ENCODE results near the gene WFIKKN2.
"Not testable (repeated sequence)": the region's sequence is repeated elsewhere in the genome, so short reads cannot be mapped to it uniquely, and the experiment has no call there.

WFIKKN2 gene

DNA sequence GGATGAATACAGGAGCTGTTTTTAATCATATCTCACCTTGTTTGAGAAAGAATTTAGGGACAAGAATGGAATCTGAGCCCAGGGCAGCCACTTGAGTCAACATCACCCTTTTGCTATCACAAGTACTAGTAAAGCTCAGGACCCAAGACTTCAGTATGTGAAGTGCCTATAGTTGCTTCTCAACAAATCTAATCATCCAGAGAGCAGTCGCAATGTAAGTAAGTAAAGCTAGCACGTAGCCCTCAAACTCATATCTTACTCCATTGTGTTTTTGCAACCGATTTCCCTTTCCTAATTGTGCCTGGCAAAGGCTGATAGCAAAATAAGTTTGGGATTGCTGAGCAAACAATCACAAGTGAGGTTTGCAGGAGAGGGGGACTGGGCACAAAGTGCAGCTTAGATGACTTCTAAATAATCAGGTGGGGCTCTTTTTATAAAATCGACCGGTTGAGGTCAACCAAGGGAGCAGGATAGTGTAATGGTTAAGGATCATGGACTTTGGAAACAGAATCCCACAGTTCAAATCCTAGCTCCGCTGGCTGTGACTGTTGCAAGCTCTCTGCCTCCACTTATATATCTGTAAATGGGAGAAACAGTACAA, 17.7 kb downstream of the WFIKKN2 start:
- DNase-seq (ENCODE audit: low read depth in 2 of 2), result no peak

DNA sequence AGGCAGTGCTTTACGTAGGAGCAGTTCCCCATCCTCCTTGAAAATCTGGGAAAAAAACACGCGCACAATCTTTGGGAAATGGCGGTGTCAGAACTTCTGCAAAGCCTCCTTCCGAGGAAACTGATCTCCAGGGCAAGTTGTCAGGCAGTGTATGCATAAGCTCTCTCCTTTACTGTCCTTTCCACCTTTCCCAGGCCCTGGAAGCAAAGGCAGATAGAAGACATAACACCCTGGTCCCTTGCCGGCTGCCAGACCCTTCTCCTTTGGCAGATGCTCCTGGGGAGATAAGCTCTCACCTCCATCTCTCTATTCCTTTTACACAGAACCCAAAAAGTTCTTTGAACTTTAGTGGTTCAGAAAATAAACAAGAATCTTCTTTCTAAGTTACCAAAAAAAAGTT, 18.4 kb downstream of the WFIKKN2 start:
- no peak for DNase-seq (ENCODE audit: low read depth in 2 of 2)

DNA sequence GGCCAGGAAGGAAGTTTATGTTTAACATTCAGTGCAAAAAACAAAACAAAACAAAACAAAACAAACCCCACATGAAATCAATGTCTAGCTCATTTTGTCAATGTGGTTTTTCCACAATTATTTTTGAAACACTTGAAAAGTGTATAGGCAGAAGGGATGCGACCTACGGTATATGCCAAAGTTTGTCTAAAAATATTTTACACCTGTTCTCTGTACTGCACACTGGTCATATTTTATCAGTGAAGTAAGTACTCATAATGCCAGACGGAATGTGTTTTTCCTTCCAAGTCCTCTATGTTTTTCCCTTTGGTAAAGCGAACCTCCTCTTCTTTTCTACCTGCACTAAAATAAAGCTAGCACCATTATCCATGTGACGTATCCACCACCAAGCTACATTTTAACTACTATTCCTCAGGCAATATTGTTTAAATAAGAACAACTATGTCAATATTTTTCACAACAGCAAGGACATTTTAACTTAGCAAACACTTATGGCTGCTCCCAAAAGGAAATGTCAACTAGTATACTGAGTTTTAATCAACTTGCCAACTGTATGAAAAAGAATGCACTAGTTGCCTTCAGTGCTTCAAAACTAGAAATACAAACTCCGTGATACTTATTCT, 20.4 kb downstream of the WFIKKN2 start:
- no peak for DNase-seq (ENCODE audit: low read depth in 2 of 2)

DNA sequence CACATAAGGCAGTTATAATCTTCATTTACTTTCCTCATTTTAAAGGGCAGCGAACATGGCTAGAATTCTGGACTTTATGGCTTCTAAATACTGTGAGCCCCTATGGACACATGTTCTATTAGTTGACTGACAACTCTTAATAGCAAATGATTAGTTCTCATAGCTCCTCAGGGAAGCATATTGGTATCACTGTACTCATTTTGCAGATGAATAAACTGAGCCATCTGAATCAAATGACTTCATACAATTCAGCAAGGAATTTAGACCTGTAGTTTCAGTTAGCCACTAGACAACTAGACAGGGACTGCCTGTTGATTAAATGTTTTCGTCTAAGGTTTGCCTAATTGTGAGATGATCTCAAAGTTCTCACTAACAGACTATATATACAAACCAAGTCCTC, 21.0 kb downstream of the WFIKKN2 start:
- no peak for DNase-seq (ENCODE audit: low read depth in 2 of 2)

DNA sequence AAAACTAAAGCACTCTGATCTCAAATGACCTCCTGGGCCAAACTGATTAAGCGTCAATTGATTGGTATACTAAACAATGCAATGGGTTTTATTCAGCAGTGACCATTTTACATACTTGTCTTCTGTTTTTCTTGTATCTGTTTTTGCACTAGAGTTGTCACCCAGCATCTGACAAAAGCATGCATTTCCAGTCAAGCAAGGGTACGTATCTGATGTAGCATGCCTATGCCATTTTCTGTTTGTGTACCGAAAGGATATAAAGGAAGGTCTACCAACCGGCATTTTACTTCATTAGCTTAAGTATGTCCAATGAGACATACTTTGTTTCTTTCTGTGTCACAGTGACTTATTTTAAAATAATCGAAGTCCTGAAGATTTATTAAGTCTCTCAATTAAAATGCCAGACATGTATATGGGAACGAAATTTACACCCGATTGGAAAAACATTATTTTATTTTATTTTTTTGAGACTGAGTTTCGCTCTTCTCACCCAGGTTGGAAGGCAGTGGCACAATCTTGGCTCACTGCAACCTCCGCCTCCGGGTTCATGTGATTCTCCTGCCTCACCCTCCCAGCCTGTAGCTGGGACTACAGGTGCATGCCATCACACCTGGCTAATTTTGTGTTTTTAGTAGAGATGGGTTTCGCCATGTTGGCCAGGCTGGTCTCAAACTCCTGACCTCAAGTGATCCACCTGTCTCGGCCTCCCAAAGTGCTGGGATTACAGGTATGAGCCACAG, 23.3 kb downstream of the WFIKKN2 start:
- no peak for DNase-seq (ENCODE audit: low read depth in 2 of 2)

DNA sequence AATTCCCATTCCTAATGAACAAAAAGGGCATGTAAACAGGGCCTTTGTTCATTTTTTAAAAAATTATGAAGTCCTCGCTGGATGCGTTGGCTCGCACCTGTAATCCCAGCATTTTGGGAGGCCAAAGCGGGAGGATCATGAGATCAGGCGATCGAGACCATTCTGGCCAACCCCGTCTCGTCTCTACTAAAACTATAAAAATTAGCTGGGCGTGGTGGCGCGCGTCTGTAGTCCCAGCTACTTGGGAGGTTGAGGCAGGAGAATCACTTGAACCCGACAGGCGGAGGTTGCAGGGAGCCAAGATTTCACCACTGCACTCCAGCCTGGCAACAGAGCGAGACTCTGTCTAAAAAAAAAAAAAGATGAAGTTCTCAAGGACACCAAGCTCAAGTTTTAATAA, 24.3 kb downstream of the WFIKKN2 start:
- DNase-seq (ENCODE audit: low read depth in 2 of 2), result not testable (repeated sequence)

DNA sequence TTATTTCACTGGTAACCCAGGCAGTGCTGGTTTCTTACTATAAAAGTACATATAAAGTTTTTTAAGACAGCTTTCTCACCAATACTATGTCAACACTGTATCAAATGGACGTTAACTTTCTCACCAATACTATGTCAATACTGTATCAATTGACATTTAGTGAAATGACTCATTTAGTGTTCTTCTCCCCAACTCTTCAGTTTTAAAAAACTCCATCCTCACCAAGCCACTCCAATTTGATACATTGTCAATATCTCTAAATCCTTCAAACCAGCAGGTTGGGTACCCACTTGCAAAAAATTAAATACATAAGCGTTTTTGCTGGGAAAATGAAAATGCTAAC, 25.9 kb downstream of the WFIKKN2 start:
- no peak for DNase-seq (ENCODE audit: low read depth in 2 of 2)

DNA sequence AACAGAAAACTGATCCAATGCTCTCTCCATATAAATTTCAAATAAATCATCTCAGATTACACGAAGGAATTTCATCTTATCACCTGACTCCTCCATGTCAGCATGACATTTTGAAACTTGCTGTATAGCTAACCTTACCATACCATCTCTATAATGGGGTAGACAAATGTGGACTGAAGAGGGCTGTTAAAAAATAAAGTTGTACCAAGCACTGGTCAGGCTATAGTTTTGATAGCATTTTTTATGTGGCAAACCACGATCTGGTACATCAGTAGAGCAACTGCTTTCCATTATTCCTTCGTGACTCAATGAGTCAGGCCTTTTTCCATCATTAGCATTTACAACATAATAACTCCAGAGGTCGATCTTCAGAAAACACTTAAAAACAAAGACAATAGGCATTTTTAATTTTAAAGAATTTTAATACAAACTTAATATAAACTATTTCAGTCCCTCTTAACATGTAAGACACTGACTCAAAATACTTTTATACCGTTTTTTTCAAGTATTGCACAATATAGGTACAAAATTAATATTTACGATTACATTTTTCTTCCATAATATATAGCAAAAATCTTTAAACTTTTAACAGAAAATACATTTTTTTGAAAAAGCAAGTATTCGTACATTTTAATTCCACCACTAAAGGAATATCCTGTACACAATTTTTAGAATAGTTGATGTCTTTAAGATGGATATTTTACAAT, 26.6 kb downstream of the WFIKKN2 start:
- no peak for DNase-seq (ENCODE audit: low read depth in 2 of 2)

DNA sequence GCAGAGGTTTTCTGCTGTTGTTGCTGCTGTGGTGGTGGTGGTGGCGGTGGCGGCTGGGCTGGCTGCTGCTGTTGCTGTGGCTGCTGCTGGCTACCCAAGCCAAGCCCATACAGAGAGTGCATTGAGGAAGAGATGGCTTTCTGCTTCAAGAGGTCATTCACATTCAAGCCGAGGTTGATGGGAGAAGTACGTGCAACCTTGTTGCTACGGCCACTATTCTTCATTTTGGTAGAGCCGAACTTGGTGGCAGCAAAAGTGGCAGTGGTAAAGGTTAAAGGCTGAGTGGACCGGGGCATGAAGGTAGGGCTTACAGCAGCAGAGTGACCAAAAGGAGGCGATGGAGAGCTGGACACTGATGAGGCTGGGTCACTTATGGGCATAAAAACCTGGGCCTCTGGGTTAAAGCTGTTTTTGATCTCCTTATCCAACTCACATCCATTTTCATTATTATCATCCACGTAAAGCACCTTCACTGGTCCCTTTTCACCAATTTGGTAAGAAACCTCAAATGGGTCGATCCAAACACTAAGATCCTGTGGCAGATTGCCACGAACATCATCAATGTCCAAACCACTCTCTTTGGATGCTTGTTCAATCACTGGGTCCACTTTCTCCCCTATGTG, 27.9 kb downstream of the WFIKKN2 start:
- DNase-seq (ENCODE audit: low read depth in 2 of 2), result no peak

DNA sequence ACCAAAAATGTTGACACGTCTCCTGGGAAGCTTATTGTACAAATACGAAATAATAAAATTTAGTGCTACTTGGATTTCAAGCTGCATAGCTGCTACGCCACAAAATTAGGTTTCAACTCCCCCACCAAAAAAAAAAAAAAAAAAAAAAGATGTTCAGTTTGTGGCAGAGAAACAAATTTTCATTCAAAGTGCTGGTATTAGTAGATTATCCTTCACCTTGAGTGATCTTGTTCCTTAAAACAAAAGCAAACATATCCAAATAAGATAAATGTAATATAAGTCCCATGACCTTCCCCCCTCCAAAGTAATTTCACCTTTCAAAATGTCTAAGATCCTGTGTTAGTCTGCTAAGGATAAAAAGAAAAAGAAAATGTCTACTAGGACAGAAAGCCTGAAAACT, 28.5 kb downstream of the WFIKKN2 start:
- DNase-seq (ENCODE audit: low read depth in 2 of 2), result no peak

DNA sequence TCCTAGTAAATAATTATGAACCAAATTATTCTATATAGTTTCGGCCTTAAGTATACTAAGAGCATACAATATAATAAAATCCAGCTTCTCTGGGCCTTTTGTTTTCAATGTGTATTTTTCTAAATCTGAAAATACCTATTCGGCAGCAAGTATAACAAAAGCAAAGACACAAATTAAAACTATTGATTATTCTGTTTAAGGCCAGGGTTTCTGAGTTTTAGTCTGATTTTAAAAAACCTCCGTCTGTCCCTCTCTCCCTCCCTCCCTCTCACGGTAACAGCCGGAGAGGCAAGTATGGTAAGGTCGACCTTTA, 29.3 kb downstream of the WFIKKN2 start:
- no peak for DNase-seq (ENCODE audit: low read depth in 2 of 2)

DNA sequence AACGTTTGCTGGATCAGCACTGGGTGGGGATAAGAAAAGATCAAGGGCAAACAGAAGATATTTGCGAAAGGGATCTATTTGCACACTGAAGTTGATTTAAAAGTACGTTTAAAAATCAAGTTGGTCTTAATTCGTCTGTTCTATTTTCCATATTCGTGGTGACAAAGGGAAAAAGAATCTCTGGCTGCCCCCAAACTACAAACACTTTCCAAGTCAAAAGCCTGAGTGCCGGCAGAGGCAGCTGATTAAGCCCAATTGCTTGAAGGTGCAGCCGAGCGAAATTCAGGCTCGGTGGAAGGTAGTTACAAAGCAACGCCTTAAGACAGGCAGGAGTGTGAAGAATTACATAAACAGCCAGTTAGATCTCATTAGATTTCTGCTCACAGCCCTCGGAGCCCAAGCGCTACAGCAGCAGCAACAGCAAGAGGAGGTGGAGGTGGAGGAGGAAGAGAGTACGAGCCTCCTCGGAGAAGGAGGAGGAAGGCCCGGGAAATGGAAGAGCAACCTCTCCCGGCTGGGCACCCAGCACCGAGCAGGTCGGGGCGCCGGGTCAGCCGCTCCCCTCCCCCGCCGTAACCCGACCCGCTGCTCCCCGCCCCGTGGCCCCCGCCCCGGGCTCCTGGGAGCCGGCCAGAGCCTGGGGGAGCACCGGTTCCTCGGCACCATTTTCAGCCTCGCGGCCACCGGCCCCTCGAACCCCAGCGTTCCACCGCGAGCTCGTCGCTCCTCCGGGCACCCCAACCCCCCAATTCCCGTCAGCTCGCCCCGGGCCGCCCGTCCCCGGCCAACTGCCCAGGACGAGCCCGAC, 29.9 kb downstream of the WFIKKN2 start:
- DNase-seq (ENCODE audit: low read depth in 2 of 2), result peak in 1 of 2 donors; percentile 24

DNA sequence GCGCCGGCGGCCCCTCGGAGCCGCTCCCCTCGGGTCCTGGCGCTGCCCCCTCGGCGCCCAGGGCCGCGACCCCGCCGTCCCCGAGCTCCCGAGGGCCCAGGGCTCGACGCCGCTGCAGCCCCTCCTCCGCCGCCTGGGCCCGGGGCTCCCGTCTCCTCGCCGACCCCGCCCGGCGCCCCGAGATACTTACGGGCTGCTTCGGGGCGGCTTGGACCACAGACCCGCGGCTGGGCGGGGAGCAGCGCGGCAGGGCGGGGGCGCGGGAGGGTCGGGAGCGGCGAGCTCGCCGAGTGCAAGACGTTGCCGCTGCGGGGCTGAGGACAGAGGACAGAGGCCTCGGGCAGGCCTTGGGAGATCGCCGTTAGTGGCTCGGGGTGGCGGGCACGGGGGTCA, 30.5 kb downstream of the WFIKKN2 start:
- no peak for DNase-seq (ENCODE audit: low read depth in 2 of 2)

DNA sequence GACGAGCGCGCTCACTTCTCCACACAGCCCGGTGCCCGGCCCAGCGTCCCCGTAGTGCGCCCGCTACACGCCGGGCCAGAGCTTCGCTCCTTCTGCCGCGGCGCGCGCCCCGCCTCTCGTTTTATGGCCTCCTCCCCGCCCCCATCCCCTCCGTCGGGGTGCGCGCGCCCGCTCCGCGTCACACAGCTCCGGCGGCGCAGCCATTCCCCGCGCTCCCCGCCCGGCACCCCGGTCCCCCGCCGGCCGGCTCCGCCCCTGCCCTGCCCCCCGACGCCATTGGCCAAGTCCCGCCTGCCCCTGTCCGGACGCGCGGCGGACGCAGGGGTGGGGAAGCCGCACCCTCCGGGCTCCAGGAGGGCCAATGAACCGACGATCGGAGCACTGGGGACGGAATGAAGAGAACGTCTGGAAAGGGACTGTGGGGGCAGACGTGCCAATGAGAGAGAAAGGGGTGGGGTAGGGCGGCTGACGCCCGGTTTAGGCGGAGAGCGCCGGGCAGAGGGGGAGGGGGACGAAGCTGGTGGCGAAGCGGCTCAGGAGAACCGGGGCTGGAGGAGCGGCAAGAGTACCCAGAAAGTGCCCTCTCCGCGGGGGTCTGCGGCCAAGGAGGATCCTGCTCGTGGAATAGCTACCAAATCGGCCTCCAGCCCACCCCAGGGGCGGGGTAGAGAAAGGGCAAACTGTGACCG, 31.0 kb downstream of the WFIKKN2 start, which contains the start of gene TOB1:
Gene TOB1, minus strand, starts transcription at position 94 of the 689 bp plus-strand sequence. CDS start 2,337 bp downstream, outside the sequence.
- peak; percentile 93 to 94 for DNase-seq (ENCODE audit: low read depth in 2 of 2)

DNA sequence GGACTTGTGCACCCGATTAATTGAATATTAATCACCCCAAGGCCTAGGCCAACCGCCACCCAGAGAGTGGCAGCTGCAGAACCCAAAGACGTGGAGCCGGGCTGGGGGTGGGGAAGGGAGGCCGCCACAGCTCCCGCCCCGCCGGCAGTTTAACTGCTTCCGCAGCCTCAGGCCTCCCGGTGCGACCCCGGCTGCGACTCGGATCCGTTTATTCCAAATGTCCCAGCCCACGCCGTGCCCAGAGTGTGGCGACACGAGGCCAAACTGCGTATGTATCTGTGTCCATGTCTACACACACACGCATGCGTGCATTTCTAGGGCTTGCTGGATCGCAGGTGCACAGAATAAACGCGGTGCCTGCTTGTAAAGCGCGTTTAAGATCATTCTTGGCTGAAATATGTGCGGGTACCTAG, 31.6 kb downstream of the WFIKKN2 start:
- peak; percentile 24 to 51 for DNase-seq (ENCODE audit: low read depth in 2 of 2)

DNA sequence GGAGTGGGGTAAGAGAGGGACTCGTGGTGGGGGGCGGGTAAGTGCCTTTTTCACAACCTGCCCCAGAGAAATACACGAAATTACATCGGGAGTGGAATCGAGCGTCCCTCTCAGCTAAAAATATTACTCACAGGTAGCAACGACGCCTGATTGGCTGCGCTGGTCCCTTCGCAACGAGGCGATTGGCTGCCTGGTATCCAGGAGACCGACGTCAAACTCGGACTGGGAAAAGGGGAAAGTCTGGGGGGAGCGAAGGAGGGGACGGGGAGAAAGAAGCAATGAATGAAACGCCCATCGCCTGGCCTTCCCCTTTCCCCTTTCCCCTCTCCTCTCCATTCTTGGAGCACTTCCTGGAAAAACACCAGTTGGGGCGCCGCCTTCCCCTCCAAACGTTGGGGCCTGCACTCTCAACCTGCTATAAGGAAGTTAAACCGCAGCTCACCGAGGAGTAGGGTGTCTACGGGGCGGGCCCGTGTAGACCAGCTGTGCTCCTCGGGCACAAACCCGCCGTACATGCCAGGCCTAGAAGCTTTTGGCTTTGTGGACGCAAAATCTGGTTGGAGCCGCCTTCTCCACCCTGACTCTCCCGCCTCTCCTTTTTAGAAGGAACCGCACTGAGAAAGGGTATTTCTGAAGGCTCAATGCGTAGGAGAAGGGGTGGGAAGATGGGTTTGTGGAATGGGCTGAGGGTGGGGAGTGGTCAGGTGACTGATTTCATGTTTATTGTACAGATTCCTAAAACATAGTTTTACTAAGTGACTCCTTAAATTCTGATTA, 32.2 kb downstream of the WFIKKN2 start:
- DNase-seq (ENCODE audit: low read depth in 2 of 2), result peak; percentile 52 to 67

DNA sequence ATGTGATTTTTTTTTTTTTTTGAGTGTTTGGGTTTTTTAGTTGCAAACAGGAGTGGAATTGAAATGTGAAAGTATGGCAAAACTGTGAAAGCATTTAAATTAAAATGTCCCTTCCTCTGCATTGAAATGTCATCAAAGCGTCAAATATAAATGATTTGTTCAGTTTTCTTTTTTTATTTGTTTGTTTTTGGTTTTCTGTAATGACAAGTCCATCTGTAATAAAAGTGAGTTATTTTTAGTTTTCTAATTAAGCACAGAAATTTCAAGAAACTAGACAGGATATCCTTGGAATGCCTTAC, 32.7 kb downstream of the WFIKKN2 start:
- DNase-seq (ENCODE audit: low read depth in 2 of 2), result no peak

DNA sequence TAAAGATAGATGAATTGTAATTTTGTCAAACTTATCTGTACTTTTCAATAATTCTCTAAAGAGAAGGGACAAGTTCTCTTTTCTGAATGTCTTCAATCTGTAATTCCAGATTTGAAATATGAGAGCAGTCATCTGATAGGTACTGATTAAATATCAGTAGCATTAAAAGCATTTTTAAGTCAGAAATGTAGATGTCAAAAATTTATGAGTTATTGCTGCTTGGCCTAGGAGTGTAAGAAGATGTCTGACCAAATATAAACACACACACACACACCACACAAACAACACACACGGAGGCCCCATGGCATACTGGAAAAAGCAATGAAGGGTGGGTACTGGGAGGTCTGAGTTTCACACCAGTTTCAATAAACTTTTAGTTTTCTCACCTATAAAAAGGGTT, 33.2 kb downstream of the WFIKKN2 start:
- DNase-seq (ENCODE audit: low read depth in 2 of 2), result no peak

DNA sequence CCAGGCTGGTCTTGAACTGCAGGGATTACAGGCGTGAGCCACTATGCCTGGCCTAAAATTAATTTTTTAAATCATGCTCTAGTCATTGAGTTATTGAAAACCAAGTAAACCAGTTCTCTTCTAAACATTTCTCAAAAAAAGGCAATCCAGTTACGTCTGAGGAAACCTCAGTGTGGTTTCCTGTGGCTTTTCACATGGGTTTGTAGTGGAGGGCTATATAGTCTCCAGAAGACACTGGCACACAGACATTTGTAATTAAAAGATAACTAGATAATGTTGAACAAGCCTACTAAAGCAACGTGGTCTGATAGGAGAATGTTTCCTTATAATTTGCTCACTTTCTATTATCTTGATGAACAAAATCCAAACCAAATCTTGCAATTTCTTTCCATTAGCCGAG, 36.0 kb downstream of the WFIKKN2 start:
- DNase-seq (ENCODE audit: low read depth in 2 of 2), result peak in 1 of 2 donors; percentile 48

DNA sequence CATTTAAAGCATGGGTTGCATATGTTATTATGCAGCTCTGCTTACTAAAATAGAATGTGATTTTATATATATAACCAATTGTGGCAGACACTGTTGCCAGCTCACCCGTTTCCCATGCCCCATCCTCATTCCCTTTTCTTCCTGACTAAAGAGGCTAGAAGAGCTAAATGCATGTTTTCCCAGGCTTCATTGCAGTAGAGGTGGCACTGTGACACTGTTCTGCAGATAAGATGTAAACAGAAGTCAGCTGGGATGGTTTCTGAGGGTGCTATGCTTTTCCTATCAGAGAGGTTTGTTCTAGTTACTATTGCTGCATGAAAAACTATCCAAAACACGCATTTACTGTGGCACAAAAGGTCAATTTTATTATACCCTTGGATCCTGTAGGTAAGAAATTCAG, 36.5 kb downstream of the WFIKKN2 start:
- DNase-seq (ENCODE audit: low read depth in 2 of 2), result no peak

Measured in stimulated activated CD8-positive, alpha-beta memory T cell treated with anti-CD3 and anti-CD28 coated beads, Interleukin-2, amount 100 ng/mL, for 1 hour (primary cell).